Stimulated activated CD4-positive, alpha-beta T cell treated with anti-CD3 and anti-CD28 coated beads, Interleukin-12 subunit alpha, Interleukin-12 subunit beta, amount 100 ng/mL, for 48 hours (primary cell): ENCODE results near the gene GATC.

ENCODE experiments used
- DNase-seq, 3 donors: peaks; one replicate each; pipeline ENCODE4 v3.0.0-alpha.2; 2020; ENCODE audit warnings: low read depth in 2 of 3, low spot score in 1 of 3

The GATC gene, protein sequence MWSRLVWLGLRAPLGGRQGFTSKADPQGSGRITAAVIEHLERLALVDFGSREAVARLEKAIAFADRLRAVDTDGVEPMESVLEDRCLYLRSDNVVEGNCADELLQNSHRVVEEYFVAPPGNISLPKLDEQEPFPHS

DNA sequence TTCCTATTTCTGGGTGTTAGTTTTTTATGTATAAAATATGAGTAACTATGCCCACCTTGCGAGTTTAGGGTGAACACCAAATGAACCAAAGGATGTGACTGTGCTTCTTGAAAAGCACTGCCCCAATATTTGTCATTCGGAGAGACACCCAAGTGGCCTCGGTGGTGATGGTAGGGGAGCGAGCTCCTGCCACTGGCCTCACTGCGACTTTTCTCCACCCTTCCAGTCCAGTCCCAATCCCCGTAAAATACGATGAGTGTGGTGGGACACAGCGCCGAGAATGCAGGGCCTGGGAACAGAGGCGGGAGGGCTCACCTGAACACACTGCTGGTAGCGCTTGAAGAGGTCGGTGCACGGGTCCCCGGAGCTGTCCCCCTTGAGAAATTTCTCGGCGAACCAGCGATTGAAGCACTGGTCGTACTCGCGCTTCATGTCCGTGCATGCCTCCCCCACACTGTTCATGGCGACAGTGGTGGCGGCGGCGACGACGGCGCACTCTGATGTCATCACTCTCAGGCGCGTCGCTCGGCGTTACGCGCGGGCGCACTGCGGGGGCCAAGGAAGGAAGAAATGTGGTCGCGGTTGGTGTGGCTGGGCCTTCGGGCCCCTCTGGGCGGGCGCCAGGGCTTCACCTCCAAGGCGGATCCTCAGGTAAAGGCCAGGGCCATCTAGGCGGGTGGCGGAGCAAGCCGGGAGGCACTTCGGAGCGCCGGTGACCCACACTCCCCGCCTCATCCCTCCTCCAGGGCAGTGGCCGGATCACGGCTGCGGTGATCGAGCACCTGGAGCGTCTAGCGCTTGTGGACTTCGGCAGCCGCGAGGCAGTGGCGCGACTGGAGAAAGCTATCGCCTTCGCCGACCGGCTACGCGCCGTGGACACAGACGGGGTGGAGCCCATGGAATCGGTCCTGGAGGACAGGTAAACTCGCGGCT, at the start of gene GATC, which contains the start of gene TRIAP1:
TSS of gene GATC (plus strand) at position 534 of the 933 bp plus-strand sequence. CDS start at position 571, 37 bp downstream.
TSS of gene TRIAP1 (minus strand) at position 474 of the 933 bp plus-strand sequence. CDS start at position 462, 12 bp downstream.
- peak; percentile 82 to 90 (median 85) for DNase-seq

DNA sequence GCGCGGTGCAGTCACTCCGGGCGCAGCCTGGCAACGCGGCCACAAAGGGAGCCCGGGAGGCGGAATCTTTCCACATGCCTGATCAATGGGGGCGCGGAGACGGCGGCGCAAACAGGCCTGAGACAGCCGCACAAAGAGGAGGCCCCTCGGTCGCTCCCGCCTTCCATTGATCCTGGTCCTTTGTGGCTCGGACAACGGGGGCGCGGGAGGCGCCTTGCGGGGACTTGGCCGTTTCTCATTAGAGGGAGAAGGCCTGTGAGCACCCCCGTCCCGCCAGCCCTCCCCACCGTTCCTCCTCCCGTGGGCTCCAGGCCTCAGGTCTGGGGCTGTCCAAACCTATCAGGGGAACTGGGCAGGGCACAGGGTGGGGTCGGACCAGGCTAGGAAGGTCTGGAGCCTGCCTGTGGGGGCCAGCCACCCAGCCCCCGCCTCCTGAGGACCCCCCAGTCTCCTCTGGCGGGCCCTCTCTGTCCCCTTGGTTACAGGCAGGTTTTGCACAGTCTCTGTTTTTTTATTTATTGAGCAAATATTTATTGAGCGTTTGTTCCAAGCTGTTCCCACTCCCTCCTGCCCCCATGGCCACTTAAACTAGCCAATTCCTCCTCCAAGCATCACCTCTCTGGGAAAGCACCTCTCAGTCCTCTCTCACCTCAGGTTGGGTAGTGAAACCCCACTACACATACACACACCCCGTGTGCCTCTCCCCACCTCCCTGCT, 48.3 kb upstream of the GATC start:
- DNase-seq: no peak

DNA sequence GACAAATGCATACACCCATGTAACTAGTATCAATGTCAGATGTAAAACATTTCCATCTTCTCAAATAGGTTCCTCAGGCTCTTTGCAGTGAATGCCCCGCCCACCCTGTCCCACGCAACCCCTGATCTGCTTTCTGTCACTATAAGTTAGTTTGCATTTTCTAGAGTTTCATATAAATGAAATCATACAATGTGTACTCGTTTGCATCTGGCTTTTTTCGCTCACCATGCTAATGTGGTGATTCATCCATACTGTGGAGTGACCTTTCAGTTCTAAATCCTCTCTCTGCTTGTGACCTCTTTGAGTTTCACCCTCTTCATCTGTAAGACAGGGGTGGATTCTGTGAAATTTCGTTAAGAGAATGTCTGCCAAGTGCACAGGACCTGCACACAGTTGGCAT, 46.7 kb upstream of the GATC start:
- DNase-seq: peak in 1 of 3 donors; percentile 8

DNA sequence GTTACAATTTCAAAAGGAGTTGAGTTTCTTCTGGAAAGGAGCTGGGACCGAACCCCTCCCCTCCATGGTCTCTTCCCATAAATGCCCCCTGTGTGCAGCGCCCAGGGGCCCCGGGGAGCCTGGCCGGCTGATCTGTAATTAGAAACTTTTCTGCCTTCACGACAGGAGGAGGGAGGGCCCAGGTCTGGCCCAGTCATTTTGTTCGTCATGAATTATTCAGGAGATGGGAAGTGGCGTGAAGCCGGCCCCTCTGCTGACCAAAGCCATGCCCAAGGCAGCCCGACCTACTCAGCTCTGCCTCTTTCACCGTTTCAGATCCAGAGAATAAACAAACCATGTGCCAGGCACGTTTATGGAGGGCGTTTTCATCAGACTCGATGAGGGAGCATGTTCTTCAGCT, 44.0 kb upstream of the GATC start:
- no peak for DNase-seq

DNA sequence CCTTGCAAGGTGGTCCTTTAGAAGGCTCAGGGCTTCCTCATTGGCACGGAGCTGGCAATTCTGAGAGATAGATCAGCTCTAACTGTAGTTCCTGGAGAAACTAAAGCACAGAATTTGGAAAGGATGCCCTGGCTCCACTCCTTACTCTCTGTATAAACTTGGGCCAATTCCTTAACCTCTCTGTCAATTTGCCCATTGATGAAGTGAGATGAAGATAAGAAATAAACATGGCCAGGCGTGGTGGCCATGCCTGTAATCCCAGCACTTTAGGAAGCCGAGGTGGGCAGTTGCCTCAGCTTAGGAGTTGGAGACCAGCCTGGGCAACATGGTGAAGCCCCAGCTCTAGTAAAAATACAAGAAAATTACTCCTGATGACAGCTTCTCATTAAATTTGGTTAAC, 42.4 kb upstream of the GATC start:
- DNase-seq: no peak

DNA sequence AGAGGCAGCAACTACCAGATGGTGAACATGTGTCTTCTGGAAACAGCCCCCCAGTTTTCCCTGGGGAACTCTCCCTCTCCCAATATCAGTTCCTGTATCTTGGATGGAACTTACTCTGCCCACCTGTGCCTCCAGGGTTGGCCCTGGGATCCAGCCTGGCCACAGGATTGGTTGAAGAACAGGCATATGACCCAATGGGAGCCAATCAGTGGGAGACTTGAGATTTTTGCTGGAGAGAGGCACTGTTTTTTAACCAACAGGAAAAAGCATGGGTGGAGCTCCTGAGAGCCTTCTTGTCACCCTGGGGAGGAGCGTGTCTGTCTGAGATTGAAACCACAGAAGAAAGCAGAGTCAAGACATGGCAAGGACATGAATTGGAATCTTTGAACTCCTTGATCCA, 42.0 kb upstream of the GATC start:
- no peak for DNase-seq

DNA sequence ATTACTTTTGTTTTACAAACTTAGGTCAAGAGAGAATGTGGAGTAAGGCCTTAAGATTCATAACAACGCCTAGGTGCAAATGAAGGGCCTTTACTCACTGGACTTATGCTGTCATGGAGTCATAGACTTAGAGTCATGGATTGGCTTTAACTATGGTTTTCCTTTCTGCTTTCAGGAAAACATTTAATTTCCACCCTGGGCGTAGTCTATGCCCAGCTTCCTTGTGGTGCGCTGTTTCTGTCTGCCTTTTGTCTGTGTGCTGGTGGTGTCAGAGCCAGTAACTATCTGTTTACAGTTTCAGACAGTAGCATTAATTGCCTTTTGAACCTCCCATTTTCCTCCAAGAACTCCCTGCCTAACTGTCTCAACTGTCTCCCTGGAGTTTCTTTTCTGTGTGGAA, 40.2 kb upstream of the GATC start:
- DNase-seq: no peak

DNA sequence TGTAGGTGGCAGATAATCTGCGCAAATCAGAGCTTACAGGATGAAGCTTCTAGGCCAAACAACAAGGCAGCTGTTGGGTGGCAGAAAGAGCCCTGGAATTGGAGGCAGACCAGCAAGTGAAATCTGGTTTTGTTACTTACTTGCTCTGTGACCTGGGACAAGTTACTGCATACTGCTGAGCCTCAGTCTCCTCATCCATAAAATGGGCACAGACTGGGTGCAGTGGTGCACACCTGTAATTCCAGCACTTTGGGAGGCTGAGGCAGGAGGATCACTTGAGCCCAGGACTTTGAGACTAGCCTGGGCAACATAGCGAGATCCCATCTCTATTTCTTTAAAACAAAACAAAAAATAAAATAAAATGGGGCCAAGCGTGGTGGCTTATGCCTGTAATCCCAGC, 39.7 kb upstream of the GATC start:
- DNase-seq: no peak

DNA sequence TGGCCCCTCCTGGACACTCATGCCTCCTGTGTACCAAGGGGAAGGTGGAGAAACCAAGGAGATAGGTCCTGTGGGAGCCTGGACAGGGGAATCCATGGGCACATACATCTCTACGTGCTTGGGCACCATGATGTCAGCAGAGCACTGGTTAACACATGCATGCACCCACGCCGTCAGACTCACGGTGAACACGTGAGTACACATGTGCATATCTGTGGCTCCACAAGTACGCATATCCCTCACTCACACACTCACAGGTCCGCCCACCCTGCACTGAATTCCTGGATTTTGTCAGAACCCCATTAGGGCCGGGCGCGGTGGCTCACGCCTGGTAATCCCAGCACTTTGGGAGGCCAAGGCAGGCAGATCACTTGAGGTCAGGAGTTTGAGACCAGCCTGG, 37.5 kb upstream of the GATC start:
- no peak for DNase-seq

DNA sequence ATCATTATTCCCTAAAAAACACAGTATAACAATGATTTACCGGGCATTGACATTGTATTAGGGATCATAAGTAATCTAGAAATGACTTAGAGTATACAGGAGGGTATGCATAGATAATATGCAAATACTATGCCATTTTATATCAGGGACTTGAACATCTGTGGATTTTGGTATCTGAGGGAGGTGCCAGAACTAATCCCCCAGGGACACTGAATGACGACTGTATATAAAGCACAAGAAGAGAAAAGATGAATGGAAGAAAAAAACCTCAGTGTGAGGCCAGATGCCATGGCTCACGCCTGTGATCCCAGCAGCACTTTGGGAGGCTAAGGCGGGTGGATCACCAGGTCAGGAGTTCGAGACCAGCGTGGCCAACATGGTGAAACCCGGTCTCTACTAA, 33.8 kb upstream of the GATC start:
- no peak for DNase-seq

DNA sequence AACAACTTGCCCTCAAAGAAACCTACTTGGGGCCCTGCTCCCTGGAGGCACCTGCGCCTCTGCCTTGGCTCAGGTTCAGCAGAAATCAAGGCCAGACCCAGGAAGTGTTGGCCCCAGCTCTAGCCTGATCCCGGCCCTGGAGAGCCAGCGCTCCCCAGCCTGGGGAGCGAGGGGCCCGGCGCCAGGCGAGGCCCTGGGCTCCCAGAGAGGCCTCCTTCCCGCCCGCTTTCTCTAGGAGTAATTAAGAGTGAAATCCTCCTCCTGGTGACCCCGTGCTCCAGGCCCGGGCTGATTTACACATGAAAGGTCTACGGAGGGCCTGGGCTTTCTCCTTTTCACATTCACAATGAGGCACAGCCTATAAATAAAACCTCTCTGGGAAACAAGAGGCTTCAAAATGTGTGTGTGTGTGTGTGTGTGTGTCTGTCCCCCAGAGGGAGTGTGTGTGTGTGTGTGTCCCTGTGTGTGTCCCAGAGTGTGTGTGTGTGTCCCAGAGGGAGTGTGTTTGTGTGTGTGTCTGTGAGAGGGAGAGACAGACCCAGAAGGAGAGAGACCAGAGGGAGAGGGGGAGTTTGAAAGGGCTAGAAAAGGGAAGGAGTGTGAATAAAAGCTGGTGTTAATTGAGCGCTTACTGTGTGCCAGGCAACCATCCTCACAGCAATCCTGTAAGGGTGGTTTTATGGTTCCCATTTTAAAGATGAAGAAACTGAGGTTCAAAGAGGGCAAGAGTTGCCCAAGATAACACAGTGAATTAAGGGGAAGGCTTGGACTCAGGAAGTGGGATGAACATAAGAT, 32.1 kb upstream of the GATC start:
- no peak for DNase-seq

DNA sequence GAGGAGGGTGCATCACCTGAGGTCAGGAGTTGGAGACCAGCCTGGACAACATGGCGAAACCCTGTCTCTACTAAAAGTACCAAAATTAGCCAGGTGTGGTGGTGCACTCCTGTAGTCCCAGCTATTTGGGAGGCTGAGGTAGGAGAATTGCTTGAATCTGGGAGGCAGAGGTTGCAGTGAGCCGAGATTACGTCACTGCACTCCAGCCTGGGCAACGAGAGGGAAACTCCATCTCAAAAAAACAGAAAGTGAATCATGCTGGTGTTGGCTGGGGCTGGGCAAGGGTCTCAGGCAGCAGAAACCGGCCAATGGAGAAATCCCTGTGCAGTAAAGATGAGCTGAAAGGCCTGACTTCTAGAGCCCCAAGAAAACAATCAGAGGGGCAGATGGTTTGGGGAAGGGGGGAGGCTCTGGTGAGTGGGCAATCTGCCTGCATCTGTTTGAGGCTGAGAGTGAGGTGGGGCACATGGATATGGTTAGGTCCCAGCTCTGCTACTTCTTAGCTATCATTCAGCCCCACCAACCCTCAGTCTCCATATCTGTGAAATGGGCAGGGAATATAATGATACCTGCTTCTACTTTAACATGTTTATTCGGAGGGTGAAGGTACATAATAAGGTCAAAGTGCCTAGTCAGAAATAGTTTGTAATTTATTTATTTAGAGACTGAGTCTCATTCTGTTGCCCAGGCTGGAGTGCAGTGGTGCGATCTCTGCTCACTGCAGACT, 29.6 kb upstream of the GATC start:
- DNase-seq: no peak

DNA sequence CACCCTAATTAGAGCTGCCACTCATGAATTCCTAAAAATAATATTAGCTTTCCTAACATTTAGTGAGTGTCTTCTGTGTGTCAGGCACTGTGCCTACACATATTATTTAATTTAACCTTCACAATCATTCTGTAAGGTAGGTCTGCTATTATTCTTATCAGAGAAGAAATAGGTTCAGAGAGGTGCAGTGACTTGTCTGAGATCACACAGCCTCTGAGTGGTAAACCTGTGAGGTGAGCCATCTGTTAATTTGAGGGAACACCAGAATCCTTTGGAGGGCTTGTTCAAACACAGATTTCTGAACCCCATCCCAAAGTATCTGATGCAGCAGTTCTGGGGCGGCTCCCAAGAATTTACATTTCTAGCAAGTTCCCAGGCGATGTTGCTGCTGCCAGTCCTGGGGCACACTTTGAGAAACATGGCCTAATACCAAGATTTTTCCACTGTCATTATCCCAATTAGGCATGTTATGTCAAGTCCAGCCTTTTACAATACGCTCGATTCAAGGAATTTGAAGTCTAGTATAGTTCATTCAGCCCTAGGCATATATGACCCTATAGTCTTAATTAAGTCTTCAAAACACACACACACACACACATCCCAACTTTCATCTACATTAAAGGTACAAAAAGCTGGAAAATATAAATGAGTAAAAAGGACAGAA, 28.2 kb upstream of the GATC start:
- no peak for DNase-seq

DNA sequence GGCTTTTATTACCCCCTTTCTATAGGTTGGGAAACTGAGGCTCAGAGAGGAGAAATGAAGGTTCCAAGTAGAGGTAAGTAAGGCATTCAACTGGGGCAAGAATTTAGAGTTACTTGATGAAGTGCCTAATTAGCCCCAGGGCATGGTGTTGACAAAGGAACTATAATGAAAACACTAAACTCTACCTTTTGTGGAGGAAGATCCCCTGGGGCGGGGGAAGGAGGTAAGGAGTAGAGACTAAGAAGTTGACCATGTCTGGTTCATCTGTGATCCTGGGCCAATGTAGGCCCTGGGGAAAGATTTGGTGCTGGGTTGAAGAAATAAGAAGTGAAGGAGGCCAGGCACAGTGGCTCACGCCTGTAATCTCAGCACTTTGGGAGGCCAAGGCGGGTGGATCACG, 24.5 kb upstream of the GATC start:
- DNase-seq: no peak

DNA sequence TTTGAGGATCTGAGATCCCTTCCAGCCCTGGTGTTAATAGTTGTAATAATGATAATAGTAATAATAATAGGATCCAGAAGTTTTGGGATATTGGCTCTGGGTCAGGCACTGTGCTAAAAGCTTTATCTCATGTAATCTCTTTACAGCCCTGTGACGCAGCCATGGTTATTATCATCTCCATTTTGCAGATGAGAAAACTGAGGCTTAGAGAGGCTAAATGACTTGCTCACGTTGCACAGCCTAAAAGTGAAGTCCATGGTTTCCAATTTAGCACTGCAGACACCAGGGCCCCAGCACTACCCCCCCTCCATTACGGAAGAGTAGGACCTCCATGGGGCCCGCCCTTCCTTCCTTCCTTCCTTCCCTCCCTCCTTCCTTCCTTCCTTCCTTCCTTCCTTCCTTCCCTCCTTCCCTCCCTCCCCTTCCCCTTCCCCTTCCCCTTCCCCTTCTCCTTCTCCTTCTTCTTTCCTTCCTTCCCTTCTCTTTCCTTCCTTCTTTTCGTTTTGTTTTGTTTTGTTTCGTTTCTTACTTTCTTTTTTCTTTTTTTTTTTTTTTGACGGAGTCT, 23.3 kb upstream of the GATC start:
- DNase-seq: no peak

DNA sequence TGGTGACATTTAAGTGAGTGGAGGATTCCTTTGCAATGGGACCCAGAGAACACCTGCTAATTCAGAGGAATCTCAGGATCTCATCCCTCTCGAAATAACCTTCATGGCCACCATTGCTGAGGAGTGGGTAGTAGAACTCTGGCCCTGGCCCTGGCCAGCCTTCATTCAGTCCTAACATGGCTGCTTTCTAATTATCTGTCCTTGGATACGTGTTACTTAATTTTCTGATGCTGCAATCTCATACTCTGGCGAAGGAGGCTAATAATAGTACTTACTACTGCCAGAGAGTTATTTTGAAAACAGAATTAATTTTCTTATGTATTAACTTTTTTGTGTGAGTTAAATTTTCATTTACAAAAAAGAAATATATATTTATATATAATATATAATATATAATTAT, 20.4 kb upstream of the GATC start:
- DNase-seq: no peak

DNA sequence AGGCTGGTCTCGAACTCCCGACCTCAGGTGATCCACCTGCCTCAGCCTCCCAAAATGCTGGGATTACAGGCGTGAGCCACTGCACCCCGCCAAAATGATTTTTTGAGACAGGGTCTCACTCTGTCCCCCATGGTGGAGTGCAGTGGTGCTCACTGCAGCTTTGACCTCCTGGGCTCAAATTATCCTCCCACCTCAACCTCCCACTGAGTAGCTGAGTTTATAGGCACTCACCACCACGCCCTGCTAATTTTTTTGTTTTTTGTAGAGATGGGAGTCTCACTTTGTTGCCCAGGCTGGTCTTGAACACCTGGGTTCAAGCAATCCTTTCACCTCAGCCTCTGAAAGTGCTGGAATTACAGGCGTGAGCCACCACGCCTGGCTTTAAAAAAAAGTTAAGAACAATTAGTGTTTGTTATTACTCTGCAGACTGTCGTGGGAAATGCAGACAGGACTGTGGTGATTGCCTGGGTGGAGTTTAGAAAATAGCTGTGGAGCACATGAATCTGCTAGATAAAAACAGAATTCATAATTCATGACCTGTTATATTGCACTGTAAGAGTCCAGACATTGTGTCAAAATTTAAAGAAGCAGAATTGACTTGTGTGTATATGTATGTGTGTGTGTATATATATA, 17.5 kb upstream of the GATC start:
- DNase-seq: no peak

DNA sequence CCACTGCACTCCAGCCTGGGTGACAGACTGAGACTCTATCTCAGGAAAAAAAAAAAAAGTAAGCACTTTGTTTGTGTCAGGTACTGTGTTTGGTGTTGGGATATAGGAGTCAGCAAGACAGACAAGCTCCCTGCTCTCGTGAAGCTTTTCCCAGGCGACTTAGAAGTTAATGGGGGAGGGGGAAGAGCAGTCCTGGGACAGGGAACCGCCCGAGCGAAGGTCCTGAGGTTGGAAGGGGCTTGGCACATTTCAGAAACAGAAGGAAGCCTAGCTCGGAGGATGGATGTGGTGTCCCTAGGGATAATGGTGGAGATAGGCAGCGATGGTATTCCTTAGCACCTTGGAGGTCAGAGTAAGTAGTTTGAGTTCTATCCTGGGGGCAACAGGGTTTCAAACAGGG, 16.9 kb upstream of the GATC start:
- DNase-seq: no peak
